ENCODE measurements around the gene ETF1. TPM values are rescaled to one million over a fixed set of nuclear protein-coding genes. Genes with fewer than 3 reads are reported as not detected.
A peak's percentile ranks its signal among the peaks of the same experiment; 100 is the strongest.

The ETF1 gene
- total RNA-seq: 100 to 1,000 TPM; 108 to 163 (median 127) TPM

- peak; percentile 35 for TF ChIP-seq EP300 (IDR thresholded peaks at IDR 0.05)
- peak; percentile 98 to 99 for TF ChIP-seq POLR2A (IDR thresholded peaks at IDR 0.05)
- TF ChIP-seq CTCF (IDR thresholded peaks at IDR 0.05): peak in 2 of 4 experiments; percentile 4 to 22
- TF ChIP-seq POLR2AphosphoS5 (IDR thresholded peaks at IDR 0.05): peak; percentile 100
- H3K36me3 ChIP-seq: no peaks in the 10 kb centered on the region
- 0% methylated on average over 4 to 8 of the region's 70 CpGs for WGBS, 2 donors (ENCODE audit: low coverage in 1 of 2)
- H3K9me3 ChIP-seq: no peaks in the 10 kb centered on the region
- H3K27me3 ChIP-seq: no peaks in the 10 kb centered on the region
- peak; percentile 97 for ATAC-seq
- H3K4me1 ChIP-seq: peaks cover 11 to 82% (median 28%) of the 10 kb centered on the region in 3 donors
- H3K27ac ChIP-seq: peak within 1 kb of the TSS; percentile 95 to 100 (median 98)
- H3K4me3 ChIP-seq: peak within 1 kb of the TSS; percentile 90 to 95
Observed at GRCh38 chr5:138542956-138543729, at the start of gene ETF1. TSS of gene ETF1 (minus strand) at chr5:138543236. CDS start at chr5:138542918, 318 bp downstream.

GRCh38 chr5:138588013-138588788 lies 45.2 kb upstream of the ETF1 start:
- Histone ChIP-seq H3K9me3 (no peaks in the 10 kb centered on the region), H3K27me3 (no peaks in the 10 kb centered on the region), H3K4me1 (no peaks in the 10 kb centered on the region), H3K36me3 (no peaks in the 10 kb centered on the region), H3K4me3 (no peak overlapping the region), H3K27ac (no peak overlapping the region)
- TF ChIP-seq EP300 (IDR thresholded peaks at IDR 0.05) (no peak), CTCF (IDR thresholded peaks at IDR 0.05) (no peak), POLR2AphosphoS5 (IDR thresholded peaks at IDR 0.05) (no peak), POLR2A (IDR thresholded peaks at IDR 0.05) (no peak)
- 88 to 92% methylated on average over 2 of the region's 2 CpGs for WGBS, 2 donors (ENCODE audit: low coverage in 1 of 2)
- no peak for ATAC-seq

DNA sequence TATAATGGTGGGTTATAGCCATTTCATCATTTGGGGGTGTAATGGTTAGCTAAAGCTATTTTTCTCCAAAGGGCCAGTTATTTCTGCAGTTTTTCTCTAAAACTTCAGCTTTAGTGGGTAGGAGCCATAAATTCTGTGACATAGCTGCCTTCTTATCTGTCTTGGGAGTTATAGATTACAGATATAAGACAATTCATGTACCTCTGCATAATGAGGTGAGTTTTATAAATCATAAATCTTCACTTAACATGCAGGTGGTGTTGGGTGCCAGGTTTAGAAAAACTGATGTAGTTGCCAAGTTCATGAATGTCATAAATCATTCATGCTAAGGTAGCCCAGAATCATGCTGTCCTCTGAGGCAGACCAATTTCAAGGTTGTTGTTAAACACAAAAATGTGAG lies 42.1 kb upstream of the ETF1 start:
- H3K27me3 ChIP-seq: no peaks in the 10 kb centered on the region
- H3K36me3 ChIP-seq: no peaks in the 10 kb centered on the region
- no peak overlapping the region for H3K4me3 ChIP-seq
- TF ChIP-seq EP300 (IDR thresholded peaks at IDR 0.05): no peak
- TF ChIP-seq POLR2AphosphoS5 (IDR thresholded peaks at IDR 0.05): no peak
- TF ChIP-seq POLR2A (IDR thresholded peaks at IDR 0.05): no peak
- TF ChIP-seq CTCF (IDR thresholded peaks at IDR 0.05): no peak
- no peak overlapping the region for H3K27ac ChIP-seq
- no peak for ATAC-seq
- H3K9me3 ChIP-seq: no peaks in the 10 kb centered on the region
- no peaks in the 10 kb centered on the region for H3K4me1 ChIP-seq

DNA sequence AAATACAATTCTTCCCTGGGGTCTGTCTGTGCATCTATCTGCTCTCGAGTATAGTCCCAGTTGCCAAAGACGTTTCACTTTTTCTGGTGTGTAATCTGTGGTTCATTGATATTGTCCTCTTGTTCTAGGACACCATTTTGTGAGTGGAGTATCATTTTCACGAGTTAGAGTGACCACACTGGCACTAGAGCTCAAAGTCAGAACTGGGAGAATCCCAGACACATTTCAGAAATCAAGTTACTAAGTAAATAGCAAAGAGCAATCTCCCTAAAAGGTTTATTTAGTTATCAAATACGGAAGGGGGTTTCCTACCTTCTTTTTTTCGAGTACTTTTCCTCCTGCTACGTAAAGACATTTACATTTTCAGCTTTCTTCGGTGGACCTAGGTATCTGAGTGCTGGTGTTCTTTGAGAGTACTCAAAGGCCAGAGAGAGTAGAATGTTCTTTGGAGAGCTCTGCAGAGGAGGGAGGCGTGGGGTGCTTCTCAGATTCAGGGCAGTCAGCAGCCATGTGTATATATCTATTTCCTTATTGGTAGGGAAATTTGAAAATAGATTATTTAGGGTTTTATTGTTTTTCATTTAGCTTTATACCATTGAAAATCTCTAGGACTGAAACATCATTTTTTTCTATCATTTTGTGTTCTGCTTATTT lies 41.1 kb upstream of the ETF1 start:
- no peak overlapping the region for H3K4me3 ChIP-seq
- WGBS, 2 donors (ENCODE audit: low coverage in 1 of 2): 71 to 78% methylated on average over 6 to 8 of the region's 8 CpGs
- H3K9me3 ChIP-seq: no peaks in the 10 kb centered on the region
- TF ChIP-seq POLR2AphosphoS5 (IDR thresholded peaks at IDR 0.05): no peak
- no peak for TF ChIP-seq CTCF (IDR thresholded peaks at IDR 0.05)
- no peak for TF ChIP-seq EP300 (IDR thresholded peaks at IDR 0.05)
- TF ChIP-seq POLR2A (IDR thresholded peaks at IDR 0.05): no peak
- H3K36me3 ChIP-seq: no peaks in the 10 kb centered on the region
- peaks cover 0 to 4% (median 0%) of the 10 kb centered on the region in 3 donors for H3K4me1 ChIP-seq
- H3K27ac ChIP-seq: no peak overlapping the region
- no peaks in the 10 kb centered on the region for H3K27me3 ChIP-seq
- ATAC-seq: no peak
